ENCODE data around the gene ERFE. TPM values are rescaled to one million over a fixed set of nuclear protein-coding genes. Genes with fewer than 3 reads are reported as not detected.

ERFE gene
- total and polyA plus RNA-seq, 2 donors, result 0.38 to 0.96 TPM

DNA sequence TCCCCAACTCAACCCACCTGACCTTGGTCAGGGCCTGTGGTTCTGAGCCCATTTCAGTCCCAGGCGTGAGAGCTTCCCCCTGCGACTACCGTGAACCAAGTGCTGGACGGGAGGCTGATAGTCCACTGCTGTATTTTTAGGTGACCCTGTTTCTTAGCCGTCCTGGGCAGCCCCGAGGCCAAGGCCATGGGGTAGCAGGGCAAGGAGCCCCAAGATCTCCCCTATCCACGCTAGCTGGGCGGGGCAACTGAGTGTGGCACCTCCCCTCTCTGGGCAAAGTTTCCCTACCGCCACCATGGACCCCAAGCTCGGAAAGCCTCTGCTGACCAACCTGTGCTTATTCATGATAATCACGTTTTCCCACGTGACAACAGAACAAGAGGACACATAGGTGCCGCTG, 20.9 kb upstream of the ERFE start:
- Histone ChIP-seq H3K4me3 (ENCODE audit: low read length in 2 of 2) (no peak overlapping the region), H3K36me3 (ENCODE audit: control insufficient read depth in 2 of 2, insufficient read depth in 2 of 2, low read length in 1 of 2) (no peaks in the 10 kb centered on the region), H3K9me3 (ENCODE audit: control insufficient read depth in 2 of 2, insufficient read depth in 1 of 2, low read length in 1 of 2) (no peaks in the 10 kb centered on the region), H3K4me1 (ENCODE audit: control insufficient read depth in 2 of 2, insufficient read depth in 2 of 2, low read length in 2 of 2) (no peaks in the 10 kb centered on the region), H3K27me3 (ENCODE audit: control insufficient read depth in 2 of 2, insufficient read depth in 1 of 2, low read length in 1 of 2) (no peaks in the 10 kb centered on the region), H3K27ac (ENCODE audit: low read depth in 1 of 2, low read length in 1 of 2) (no peak overlapping the region)
- DNase-seq (ENCODE audit: low read depth in 6 of 9, low spot score in 9 of 9), result no peak
- WGBS, result 97% methylated on average over 13 of the region's 13 CpGs

DNA sequence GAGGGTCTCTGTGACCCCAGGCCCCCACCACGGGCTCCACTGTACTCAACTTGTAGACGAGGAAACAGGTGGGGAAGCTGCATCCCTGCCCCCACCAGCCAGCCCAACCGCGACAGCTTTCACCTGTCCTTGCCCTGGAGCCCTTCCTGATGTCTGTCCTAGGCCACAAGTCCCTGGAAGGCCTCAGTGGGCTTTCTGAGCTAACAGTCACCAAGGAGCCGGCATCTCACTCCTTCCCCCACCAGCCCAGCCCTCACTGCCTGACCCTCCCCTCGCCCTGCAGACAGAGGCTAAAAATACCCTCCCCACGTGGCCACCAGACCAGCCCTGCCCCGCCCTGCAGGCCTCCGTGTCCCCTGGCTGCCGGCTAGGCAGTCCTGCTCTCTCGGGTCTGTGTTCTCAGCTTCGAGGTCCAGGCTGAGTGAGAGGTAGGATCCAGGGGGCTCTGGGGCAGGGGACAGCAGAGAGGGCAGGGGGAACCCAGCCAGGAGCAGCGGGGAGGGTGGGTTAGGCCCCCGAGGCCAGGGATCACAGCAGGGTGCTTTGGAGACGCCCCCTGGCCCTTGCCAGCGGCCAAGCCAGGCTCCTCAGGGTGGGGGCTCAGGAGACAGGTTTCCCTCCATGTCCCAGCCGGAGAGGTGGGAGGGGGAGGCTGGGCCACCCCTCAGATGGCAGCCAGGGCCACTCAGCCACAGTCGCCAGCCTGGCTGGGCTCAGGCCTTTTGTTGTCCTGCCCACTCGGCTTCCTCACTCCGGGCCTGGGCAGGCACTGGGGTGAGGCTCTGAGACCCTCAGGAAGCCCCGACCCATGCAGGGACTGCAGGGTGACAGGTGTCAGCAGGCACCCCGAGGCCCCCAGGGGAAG, 20.2 kb upstream of the ERFE start, which contains the start of gene KLHL30:
TSS of gene KLHL30 (plus strand) at position 338 of the 865 bp plus-strand sequence. CDS start 2,087 bp downstream, outside the sequence.
- DNase-seq (ENCODE audit: low read depth in 6 of 9, low spot score in 9 of 9), result no peak
- no peak within 1 kb of the TSS for H3K4me3 ChIP-seq (ENCODE audit: low read length in 2 of 2)

DNA sequence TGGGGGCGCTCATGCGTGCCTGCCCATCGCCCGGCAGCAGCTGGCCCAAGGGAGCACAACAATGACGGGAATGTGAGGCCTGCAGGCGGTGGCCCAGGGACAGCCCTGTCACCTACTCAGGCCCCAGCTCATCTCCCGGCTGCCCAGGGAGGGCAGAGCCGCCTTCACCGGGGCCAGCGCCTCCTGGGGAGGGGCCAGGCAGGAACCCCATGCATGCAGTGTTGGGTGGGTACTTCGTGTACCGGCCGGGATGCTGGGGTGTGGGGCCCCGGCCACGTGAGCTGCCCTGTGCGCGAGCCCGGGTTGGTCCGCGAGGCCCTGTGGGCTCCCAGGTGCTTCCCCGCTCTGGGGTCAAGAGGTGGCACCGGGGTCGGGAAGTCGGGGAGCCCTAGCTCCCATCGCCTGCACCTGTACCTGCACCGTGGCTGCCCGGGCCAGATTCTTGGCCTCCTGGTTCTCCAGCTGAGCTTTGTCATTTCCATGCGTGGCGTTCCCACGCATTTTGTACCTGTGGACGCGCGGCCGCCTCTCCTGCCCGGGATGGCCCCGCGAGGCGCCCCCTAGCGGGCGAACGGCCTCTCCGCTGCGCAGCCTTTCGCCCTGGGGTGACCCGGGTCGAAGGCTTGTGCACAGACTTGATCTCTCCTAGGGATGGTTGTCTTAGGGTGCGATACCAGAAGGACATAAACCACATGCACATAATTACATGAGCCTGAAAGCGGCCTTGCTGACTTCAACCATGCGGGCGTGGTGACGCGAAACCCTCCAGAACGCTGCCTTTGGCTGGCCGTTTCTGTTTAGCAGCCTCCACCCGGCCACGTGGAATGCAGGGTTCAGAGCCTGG, 19.4 kb upstream of the ERFE start:
- Histone ChIP-seq H3K4me3 (ENCODE audit: low read length in 2 of 2) (no peak overlapping the region), H3K27ac (ENCODE audit: low read depth in 1 of 2, low read length in 1 of 2) (no peak overlapping the region), H3K4me1 (ENCODE audit: control insufficient read depth in 2 of 2, insufficient read depth in 2 of 2, low read length in 2 of 2) (no peaks in the 10 kb centered on the region), H3K27me3 (ENCODE audit: control insufficient read depth in 2 of 2, insufficient read depth in 1 of 2, low read length in 1 of 2) (no peaks in the 10 kb centered on the region), H3K9me3 (ENCODE audit: control insufficient read depth in 2 of 2, insufficient read depth in 1 of 2, low read length in 1 of 2) (no peaks in the 10 kb centered on the region), H3K36me3 (ENCODE audit: control insufficient read depth in 2 of 2, insufficient read depth in 2 of 2, low read length in 1 of 2) (no peaks in the 10 kb centered on the region)
- peak in 2 of 9 donors; percentile 18 to 23 for DNase-seq (ENCODE audit: low read depth in 6 of 9, low spot score in 9 of 9)
- WGBS, result 72% methylated on average over 56 of the region's 56 CpGs

More for the DNA sequence above, 20.2 kb upstream of the ERFE start, which contains the start of gene KLHL30:
- Histone ChIP-seq H3K9me3 (ENCODE audit: control insufficient read depth in 2 of 2, insufficient read depth in 1 of 2, low read length in 1 of 2) (no peaks in the 10 kb centered on the region), H3K4me1 (ENCODE audit: control insufficient read depth in 2 of 2, insufficient read depth in 2 of 2, low read length in 2 of 2) (no peaks in the 10 kb centered on the region), H3K36me3 (ENCODE audit: control insufficient read depth in 2 of 2, insufficient read depth in 2 of 2, low read length in 1 of 2) (no peaks in the 10 kb centered on the region), H3K27me3 (ENCODE audit: control insufficient read depth in 2 of 2, insufficient read depth in 1 of 2, low read length in 1 of 2) (no peaks in the 10 kb centered on the region), H3K27ac (ENCODE audit: low read depth in 1 of 2, low read length in 1 of 2) (no peak within 1 kb of the TSS)
- whole genome bisulfite sequencing, result 88% methylated on average over 22 of the region's 22 CpGs

DNA sequence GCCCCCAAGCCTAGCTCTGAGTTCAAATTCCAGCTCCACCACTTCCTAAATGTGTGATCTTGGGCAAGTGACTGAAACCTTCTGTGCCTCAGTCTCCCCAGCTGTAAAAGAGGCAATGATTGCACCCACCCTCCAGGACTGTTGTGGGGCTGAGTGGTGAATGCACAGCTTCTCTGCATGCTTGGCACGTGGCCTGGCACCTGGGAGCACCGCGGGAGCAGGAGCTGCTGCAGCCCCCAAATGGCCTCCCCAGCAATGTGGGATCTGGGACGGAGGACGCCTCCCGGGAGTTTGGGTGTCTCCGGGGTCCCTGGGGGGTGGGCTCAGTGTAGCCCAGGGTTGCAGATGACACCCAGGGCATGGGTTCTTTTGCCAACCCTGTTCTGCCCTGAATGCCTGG, 18.7 kb upstream of the ERFE start:
- no peak overlapping the region for H3K4me3 ChIP-seq (ENCODE audit: low read length in 2 of 2)
- no peak for DNase-seq (ENCODE audit: low read depth in 6 of 9, low spot score in 9 of 9)
- 96% methylated on average over 7 of the region's 7 CpGs for WGBS

DNA sequence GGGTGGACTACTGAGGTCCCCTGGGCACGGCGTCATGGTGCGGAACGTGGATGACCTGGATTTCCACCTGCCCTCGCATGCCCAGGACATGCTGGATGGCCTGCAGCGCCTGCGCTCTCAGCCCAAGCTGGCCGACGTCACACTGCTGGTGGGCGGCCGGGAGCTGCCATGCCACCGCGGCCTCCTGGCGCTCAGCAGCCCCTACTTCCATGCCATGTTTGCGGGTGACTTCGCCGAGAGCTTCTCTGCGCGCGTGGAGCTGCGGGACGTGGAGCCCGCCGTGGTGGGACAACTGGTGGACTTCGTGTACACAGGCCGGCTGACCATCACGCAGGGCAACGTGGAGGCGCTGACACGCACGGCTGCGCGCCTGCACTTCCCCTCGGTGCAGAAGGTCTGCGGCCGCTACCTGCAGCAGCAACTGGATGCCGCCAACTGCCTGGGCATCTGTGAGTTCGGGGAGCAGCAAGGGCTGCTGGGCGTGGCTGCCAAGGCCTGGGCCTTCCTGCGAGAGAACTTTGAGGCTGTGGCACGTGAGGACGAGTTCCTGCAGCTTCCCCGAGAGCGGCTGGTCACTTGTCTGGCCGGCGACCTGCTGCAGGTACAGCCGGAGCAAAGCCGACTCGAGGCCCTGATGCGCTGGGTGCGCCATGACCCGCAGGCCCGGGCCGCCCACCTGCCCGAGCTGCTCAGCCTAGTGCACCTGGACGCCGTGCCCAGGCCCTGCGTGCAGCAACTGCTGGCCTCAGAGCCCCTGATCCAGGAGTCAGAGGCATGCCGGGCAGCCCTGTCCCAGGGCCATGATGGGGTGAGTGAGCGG, 17.8 kb upstream of the ERFE start:
- DNase-seq (ENCODE audit: low read depth in 6 of 9, low spot score in 9 of 9), result no peak
- 98% methylated on average over 60 of the region's 60 CpGs for WGBS
- Histone ChIP-seq H3K9me3 (ENCODE audit: control insufficient read depth in 2 of 2, insufficient read depth in 1 of 2, low read length in 1 of 2) (no peaks in the 10 kb centered on the region), H3K4me3 (ENCODE audit: low read length in 2 of 2) (no peak overlapping the region), H3K27me3 (ENCODE audit: control insufficient read depth in 2 of 2, insufficient read depth in 1 of 2, low read length in 1 of 2) (no peaks in the 10 kb centered on the region), H3K27ac (ENCODE audit: low read depth in 1 of 2, low read length in 1 of 2) (no peak overlapping the region), H3K4me1 (ENCODE audit: control insufficient read depth in 2 of 2, insufficient read depth in 2 of 2, low read length in 2 of 2) (no peaks in the 10 kb centered on the region), H3K36me3 (ENCODE audit: control insufficient read depth in 2 of 2, insufficient read depth in 2 of 2, low read length in 1 of 2) (no peaks in the 10 kb centered on the region)

More for the DNA sequence above, 18.7 kb upstream of the ERFE start:
- H3K36me3 ChIP-seq (ENCODE audit: control insufficient read depth in 2 of 2, insufficient read depth in 2 of 2, low read length in 1 of 2), result no peaks in the 10 kb centered on the region
- no peak overlapping the region for H3K27ac ChIP-seq (ENCODE audit: low read depth in 1 of 2, low read length in 1 of 2)
- H3K4me1 ChIP-seq (ENCODE audit: control insufficient read depth in 2 of 2, insufficient read depth in 2 of 2, low read length in 2 of 2), result no peaks in the 10 kb centered on the region
- no peaks in the 10 kb centered on the region for H3K27me3 ChIP-seq (ENCODE audit: control insufficient read depth in 2 of 2, insufficient read depth in 1 of 2, low read length in 1 of 2)
- no peaks in the 10 kb centered on the region for H3K9me3 ChIP-seq (ENCODE audit: control insufficient read depth in 2 of 2, insufficient read depth in 1 of 2, low read length in 1 of 2)

DNA sequence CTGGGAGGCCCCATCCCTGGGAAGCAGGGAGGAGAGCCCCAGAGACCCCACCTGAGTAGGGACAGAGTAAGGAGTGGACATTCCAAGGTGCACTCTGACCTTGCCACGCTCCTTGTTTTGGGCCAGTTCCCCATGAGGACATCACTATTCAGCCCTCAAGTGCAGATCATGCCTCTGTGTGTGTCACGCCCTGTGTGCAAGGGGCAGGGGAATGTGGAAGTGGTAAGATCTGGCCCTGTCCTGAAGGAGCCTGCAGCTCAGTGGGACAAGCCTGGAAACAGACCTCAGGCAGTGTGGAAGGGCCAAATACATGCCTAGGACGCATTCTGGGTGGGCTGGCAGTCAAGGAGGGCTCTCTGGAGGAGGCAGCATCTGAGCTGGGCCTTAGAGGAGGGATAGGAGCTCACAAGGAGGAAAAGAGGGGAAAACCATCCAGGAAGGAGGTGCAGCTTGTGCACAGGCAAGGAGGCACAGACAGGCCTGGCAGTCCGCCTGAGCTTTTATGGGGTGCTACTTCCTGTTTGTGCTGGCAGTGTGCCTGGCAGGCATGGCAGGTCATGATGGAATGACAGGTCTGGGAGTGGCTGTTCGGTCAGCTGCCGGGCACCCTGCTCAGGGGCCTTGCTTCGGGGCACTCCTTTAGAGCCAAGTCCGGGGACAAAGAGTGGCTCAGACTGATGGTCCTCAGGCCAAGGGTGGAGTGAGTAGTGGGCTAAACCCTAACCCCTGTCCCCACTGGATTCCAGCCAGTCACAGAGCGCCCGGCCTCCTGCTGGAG, 17.0 kb upstream of the ERFE start:
- DNase-seq (ENCODE audit: low read depth in 6 of 9, low spot score in 9 of 9), result no peak
- H3K27me3 ChIP-seq (ENCODE audit: control insufficient read depth in 2 of 2, insufficient read depth in 1 of 2, low read length in 1 of 2), result no peaks in the 10 kb centered on the region
- no peak overlapping the region for H3K4me3 ChIP-seq (ENCODE audit: low read length in 2 of 2)
- H3K4me1 ChIP-seq (ENCODE audit: control insufficient read depth in 2 of 2, insufficient read depth in 2 of 2, low read length in 2 of 2), result no peaks in the 10 kb centered on the region
- H3K27ac ChIP-seq (ENCODE audit: low read depth in 1 of 2, low read length in 1 of 2), result no peak overlapping the region
- 84% methylated on average over 10 of the region's 10 CpGs for WGBS
- H3K36me3 ChIP-seq (ENCODE audit: control insufficient read depth in 2 of 2, insufficient read depth in 2 of 2, low read length in 1 of 2), result no peaks in the 10 kb centered on the region
- no peaks in the 10 kb centered on the region for H3K9me3 ChIP-seq (ENCODE audit: control insufficient read depth in 2 of 2, insufficient read depth in 1 of 2, low read length in 1 of 2)

DNA sequence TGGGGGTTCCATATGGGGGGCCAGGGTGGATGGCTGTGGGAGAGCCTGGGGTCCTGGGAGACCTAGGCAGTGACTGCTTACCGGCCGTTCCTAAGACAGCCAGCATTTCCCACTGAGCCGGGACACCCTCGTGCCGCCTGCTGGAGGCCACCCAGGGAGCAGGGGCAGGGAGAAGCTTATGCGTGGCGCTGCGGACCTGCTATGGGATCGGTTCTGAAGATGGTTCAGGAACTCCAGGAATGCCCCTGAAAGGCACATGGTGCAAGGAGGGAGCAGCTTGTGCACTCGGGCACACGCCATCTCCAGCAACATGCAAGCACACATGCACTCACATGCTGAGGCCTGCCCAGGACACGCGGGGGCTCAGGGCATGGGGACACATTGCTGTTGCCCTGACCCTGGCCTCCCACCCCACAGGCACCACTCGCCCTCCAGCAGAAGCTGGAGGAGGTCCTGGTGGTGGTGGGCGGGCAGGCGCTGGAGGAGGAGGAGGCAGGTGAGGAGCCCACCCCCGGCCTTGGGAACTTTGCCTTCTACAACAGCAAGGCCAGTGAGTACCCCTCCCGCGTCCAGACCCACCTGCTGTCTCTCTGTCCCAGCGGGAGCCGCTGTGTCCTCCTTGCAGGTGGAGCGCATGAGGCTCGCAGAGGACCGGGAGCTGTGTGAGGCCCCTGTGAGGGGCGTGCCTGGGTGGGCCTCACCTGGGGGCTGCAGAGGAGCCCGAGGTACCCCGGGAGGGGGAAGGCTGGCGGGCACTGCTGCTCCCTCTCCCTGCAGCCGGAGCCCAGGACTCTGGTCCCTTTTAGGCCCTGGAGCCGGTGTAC, 16.2 kb upstream of the ERFE start:
- 95% methylated on average over 30 of the region's 30 CpGs for WGBS
- no peak for DNase-seq (ENCODE audit: low read depth in 6 of 9, low spot score in 9 of 9)
- H3K4me1 ChIP-seq (ENCODE audit: control insufficient read depth in 2 of 2, insufficient read depth in 2 of 2, low read length in 2 of 2), result no peaks in the 10 kb centered on the region
- no peak overlapping the region for H3K27ac ChIP-seq (ENCODE audit: low read depth in 1 of 2, low read length in 1 of 2)
- H3K36me3 ChIP-seq (ENCODE audit: control insufficient read depth in 2 of 2, insufficient read depth in 2 of 2, low read length in 1 of 2), result no peaks in the 10 kb centered on the region
- no peaks in the 10 kb centered on the region for H3K9me3 ChIP-seq (ENCODE audit: control insufficient read depth in 2 of 2, insufficient read depth in 1 of 2, low read length in 1 of 2)
- no peak overlapping the region for H3K4me3 ChIP-seq (ENCODE audit: low read length in 2 of 2)
- H3K27me3 ChIP-seq (ENCODE audit: control insufficient read depth in 2 of 2, insufficient read depth in 1 of 2, low read length in 1 of 2), result no peaks in the 10 kb centered on the region
